Measurements from ENCODE around the gene LRRC27. TPM values are rescaled to one million over a fixed set of nuclear protein-coding genes. Genes with fewer than 3 reads are reported as not detected.

Gene LRRC27
- total RNA-seq, 1 donor from 2014 or later: 5.8 TPM

DNA sequence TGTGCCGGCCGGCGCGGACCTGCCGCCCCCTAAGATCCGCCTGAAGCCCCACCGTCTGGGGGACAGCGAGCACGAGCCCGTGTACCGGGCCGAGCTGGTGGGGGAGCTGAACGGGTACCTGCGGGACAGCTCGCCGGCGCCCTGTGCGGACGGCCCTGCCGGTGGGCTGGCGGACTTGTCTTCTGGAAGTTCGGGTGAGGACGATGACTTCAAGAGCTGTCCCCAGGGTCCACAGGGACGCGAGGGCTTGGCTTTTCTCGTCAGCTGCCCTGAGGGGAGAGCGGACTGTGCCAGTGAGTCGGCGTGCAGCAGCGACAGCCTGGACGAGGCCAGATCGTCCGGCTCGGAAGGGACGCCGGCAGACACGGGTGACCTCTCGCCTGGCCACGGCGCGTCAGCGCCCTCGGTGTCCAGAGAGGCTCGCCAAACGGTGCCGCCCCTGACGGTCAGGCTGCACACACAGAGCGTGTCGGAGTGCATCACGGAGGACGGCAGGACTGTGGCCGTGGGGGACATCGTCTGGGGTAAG is 73.5 kb downstream of the LRRC27 start:
- TF ChIP-seq, protein P1, sequence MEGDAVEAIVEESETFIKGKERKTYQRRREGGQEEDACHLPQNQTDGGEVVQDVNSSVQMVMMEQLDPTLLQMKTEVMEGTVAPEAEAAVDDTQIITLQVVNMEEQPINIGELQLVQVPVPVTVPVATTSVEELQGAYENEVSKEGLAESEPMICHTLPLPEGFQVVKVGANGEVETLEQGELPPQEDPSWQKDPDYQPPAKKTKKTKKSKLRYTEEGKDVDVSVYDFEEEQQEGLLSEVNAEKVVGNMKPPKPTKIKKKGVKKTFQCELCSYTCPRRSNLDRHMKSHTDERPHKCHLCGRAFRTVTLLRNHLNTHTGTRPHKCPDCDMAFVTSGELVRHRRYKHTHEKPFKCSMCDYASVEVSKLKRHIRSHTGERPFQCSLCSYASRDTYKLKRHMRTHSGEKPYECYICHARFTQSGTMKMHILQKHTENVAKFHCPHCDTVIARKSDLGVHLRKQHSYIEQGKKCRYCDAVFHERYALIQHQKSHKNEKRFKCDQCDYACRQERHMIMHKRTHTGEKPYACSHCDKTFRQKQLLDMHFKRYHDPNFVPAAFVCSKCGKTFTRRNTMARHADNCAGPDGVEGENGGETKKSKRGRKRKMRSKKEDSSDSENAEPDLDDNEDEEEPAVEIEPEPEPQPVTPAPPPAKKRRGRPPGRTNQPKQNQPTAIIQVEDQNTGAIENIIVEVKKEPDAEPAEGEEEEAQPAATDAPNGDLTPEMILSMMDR (conservative IDR thresholded peaks at IDR 0.05; ENCODE audit: low read depth, low read length): no peak
- DNase-seq (ENCODE audit: low read depth): no peak
- H3K4me3 ChIP-seq (ENCODE audit: low read depth, low read length): no peak overlapping the region

DNA sequence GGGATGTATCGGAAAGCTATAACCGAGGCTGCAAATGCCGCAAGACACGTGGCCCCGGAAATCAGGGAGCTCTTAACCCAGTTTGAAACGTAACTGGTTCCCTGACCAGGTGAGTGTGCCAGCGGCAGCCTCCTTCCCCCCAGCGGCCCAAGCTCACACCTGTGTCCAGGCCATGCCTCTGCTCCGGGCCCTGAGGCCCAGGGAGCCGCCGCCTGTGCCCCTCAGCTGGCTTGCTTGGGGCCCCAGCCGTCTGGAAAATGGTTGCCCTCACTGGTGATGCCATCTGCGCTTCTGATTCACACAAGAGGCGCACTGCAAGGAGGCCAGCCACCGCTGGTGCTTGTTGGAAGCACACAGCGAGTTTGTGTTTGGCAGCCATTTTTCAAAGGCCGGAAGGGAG is 74.2 kb downstream of the LRRC27 start:
- DNase-seq (ENCODE audit: low read depth): no peak
- no peak overlapping the region for H3K4me3 ChIP-seq (ENCODE audit: low read depth, low read length)
- TF ChIP-seq, protein P1 (conservative IDR thresholded peaks at IDR 0.05; ENCODE audit: low read depth, low read length): no peak

DNA sequence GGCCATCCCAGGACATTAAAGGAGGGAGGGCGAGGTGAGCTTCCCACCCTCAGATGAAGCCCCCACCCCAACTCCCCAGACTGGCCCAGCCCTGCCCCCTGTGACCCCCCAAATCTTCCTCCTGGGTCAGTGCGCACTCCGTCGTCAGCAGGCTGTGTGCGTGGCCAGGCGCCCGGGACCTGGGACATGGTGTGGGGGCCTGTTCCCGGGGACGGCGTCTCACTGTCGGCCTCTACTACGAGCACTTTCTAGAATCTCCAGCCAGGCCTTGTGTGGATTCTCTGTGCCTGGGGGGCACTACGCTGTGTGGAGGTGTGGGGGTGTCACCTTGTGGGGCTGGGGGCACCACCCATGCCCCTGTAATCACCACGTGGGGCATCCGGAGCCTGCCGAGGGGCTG is 74.8 kb downstream of the LRRC27 start:
- H3K4me3 ChIP-seq (ENCODE audit: low read depth, low read length): no peak overlapping the region
- DNase-seq (ENCODE audit: low read depth): no peak
- TF ChIP-seq, protein P1 (conservative IDR thresholded peaks at IDR 0.05; ENCODE audit: low read depth, low read length): no peak

DNA sequence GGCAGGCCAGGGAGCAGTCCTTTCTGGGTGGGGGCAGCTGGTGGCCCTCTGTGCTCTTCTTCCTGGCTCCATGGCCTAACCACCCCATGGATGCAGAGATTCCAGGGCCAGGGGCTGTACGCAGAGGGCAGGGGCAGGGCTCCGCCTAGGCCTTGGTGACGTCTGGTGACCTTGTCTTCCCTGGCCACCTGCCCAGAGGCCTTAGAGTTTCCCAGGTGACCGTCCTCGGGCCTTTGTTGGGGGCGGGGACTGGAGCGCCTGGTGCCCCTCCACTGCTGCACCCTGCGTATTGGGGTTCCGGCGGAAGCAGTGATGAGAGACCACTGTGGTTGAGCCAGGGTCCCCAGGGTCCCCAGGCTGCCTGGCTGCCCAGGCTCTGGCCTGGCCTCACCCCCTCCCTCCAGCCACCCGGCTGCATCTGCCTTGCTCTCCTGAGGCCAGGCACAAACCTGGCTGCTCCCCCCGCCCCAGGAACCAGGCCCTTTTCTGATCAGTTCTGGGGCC is 75.3 kb downstream of the LRRC27 start:
- TF ChIP-seq, protein P1 (conservative IDR thresholded peaks at IDR 0.05; ENCODE audit: low read depth, low read length): no peak
- H3K4me3 ChIP-seq (ENCODE audit: low read depth, low read length): no peak overlapping the region
- DNase-seq (ENCODE audit: low read depth): no peak

DNA sequence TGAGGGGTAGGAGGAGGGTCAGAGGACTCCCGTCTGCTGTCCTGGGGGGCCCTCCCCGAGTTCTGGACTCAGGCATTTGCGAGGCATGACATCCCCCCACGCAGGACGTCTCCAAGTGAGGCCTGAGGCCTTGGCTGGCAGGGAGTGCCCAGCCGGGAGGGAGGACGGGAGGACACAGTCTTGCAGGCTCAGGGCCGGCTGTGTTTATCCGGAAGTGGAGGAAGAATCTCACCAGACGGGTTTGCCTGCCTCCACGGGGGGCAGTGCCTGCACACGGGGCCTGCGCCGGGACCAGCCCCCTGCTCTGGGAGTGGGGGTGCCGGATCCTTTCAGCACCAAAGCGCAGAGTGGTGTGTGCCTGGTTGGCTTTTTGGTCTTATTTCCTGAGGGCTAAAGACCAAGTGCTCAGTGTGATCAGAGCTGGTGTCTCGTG is 75.9 kb downstream of the LRRC27 start:
- TF ChIP-seq, protein P1 (conservative IDR thresholded peaks at IDR 0.05; ENCODE audit: low read depth, low read length): no peak
- H3K4me3 ChIP-seq (ENCODE audit: low read depth, low read length): no peak overlapping the region
- no peak for DNase-seq (ENCODE audit: low read depth)

DNA sequence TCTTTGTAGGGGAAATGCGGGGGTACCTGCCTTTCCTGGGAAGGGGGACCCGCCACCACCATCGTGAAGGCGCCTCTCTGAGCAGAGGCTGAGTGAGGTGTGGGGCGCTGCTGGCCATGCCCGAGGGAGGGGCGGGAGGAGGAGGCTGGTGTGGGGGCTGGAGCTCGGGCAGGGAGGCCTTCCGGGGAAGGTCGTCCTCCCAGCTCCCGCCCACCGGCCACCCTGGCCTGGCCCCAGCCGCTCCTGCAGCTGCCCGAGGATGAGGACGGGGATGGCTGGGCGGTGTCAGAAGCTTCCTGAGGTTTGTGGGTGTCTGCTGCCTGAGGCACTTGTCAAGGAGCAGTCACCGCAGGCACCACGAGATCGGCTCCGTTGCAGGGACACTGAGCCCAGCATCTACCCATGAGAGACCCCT is 76.4 kb downstream of the LRRC27 start:
- no peak overlapping the region for H3K4me3 ChIP-seq (ENCODE audit: low read depth, low read length)
- TF ChIP-seq, protein P1 (conservative IDR thresholded peaks at IDR 0.05; ENCODE audit: low read depth, low read length): no peak
- DNase-seq (ENCODE audit: low read depth): no peak

Measured in epithelial cell of proximal tubule (primary cell).